Measurements from ENCODE around the gene SEZ6L. TPM values are rescaled to one million over a fixed set of nuclear protein-coding genes. Genes with fewer than 3 reads are reported as not detected.

Gene SEZ6L
- total RNA-seq, 2 donors from 2014 or later, result 0.07 to 0.12 TPM

DNA sequence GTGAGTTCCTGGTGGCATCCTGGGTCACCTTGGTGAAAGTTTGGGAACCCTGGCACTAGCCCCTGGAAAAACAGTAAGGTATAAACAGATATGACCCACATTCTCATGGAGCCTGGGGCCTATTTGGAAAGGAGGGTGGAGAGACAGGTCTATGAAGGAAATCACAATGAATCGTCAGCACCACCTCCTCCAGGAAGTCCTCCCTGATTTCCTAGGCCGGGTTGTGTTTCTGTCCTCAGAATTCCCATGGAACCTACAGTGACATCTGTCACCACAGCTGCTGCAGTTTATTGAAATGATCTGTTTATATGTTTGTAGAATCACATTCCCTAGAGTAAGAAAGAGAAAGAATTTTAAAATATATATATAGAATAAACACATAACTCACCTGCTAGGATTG is 188.0 kb downstream of the SEZ6L start:
- no peak for DNase-seq (ENCODE audit: low spot score)
- Histone ChIP-seq H3K27me3 (no peaks in the 10 kb centered on the region), H3K27ac (no peak overlapping the region), H3K4me1 (peaks cover 0 to 5% of the 10 kb centered on the region in 2 donors), H3K36me3 (no peaks in the 10 kb centered on the region), H3K9me3 (no peaks in the 10 kb centered on the region), H3K4me3 (no peak overlapping the region)
- TF ChIP-seq, protein P1, sequence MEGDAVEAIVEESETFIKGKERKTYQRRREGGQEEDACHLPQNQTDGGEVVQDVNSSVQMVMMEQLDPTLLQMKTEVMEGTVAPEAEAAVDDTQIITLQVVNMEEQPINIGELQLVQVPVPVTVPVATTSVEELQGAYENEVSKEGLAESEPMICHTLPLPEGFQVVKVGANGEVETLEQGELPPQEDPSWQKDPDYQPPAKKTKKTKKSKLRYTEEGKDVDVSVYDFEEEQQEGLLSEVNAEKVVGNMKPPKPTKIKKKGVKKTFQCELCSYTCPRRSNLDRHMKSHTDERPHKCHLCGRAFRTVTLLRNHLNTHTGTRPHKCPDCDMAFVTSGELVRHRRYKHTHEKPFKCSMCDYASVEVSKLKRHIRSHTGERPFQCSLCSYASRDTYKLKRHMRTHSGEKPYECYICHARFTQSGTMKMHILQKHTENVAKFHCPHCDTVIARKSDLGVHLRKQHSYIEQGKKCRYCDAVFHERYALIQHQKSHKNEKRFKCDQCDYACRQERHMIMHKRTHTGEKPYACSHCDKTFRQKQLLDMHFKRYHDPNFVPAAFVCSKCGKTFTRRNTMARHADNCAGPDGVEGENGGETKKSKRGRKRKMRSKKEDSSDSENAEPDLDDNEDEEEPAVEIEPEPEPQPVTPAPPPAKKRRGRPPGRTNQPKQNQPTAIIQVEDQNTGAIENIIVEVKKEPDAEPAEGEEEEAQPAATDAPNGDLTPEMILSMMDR (IDR thresholded peaks at IDR 0.05), result no peak

DNA sequence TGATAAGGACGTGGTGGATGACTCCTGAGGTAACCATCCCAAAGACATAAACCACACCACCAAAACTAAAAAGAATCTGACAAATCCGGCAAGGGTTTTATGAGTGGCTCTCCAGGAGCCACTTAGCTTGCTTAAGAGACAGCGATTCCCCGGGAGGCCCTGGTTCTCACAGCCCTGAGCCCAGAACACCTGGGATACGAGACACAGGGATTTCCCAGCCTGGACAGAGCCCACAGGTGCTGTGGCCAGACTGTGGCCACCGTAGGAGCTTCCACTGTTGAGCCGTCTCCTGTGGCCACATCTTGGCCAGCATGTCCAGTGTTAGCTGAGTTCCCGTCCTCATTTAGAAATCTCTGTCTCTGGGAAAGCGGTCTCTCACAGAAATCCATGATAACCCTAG is 188.6 kb downstream of the SEZ6L start:
- Histone ChIP-seq H3K9me3 (no peaks in the 10 kb centered on the region), H3K27me3 (no peaks in the 10 kb centered on the region), H3K4me3 (no peak overlapping the region), H3K36me3 (no peaks in the 10 kb centered on the region), H3K4me1 (peaks cover 0 to 5% of the 10 kb centered on the region in 2 donors), H3K27ac (no peak overlapping the region)
- DNase-seq (ENCODE audit: low spot score), result no peak
- TF ChIP-seq, protein P1 (IDR thresholded peaks at IDR 0.05), result no peak

DNA sequence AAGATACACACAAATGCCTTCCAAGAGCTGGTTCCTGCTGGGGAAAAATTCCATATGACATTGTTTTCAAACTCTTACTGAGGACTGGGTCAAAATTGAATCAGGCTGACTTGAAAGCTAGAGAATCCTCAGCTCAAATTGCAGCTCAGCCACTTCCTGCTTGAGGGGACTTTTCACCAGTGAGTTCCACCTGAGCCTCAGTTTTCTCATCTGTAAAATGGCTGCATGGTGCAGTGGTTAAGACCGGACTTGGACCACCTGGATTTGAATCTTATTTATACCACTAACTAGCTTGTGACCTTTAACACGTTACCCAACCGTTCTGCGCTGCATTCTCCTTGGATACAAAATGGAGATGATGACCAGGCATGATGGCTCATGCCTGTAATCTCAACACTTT is 189.9 kb downstream of the SEZ6L start:
- DNase-seq (ENCODE audit: low spot score), result no peak
- H3K9me3 ChIP-seq, result no peaks in the 10 kb centered on the region
- peaks cover 0 to 5% of the 10 kb centered on the region in 2 donors for H3K4me1 ChIP-seq
- TF ChIP-seq, protein P1 (IDR thresholded peaks at IDR 0.05), result no peak
- H3K27me3 ChIP-seq, result no peaks in the 10 kb centered on the region
- H3K27ac ChIP-seq, result no peak overlapping the region
- no peaks in the 10 kb centered on the region for H3K36me3 ChIP-seq
- H3K4me3 ChIP-seq, result no peak overlapping the region

DNA sequence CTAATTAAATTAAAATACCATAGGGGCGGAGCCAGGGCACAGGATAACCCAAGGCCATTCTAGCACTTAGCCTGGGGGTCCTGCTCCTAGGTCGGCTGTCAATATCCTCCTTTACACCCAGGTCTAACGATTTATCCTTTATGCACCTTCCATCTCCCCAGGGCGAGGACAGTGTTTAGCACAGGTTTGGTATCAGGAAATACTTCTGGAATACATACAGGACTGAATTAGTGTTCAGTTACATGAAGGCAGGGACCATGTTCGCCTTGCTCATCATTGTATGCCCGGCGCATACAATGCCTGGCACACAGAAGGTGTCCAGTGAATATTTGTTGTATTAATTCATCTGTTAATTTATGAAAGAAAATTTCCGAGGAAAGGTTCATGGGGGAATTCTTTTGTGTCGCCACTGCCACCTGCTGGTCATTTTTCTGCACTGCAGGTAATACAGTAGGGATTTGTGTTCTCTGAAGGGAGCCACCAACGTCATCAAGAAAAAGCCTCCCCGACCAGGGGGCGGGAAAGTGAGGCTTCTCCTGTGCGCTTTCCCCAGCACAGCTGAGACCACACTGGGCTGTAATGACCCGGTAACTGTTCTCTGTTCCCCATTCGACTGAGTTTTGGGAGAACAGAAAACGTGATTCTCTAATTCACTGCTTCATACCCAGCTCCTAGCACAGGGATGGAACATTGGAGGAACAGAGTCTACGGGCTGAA is 191.1 kb downstream of the SEZ6L start:
- H3K27ac ChIP-seq, result no peak overlapping the region
- H3K27me3 ChIP-seq, result no peaks in the 10 kb centered on the region
- H3K4me3 ChIP-seq, result peak overlapping the region in 1 of 2 donors; percentile 5
- no peaks in the 10 kb centered on the region for H3K36me3 ChIP-seq
- peaks cover 0 to 5% of the 10 kb centered on the region in 2 donors for H3K4me1 ChIP-seq
- TF ChIP-seq, protein P1 (IDR thresholded peaks at IDR 0.05), result peak; percentile 84 to 97
- no peaks in the 10 kb centered on the region for H3K9me3 ChIP-seq
- peak; percentile 83 for DNase-seq (ENCODE audit: low spot score)

DNA sequence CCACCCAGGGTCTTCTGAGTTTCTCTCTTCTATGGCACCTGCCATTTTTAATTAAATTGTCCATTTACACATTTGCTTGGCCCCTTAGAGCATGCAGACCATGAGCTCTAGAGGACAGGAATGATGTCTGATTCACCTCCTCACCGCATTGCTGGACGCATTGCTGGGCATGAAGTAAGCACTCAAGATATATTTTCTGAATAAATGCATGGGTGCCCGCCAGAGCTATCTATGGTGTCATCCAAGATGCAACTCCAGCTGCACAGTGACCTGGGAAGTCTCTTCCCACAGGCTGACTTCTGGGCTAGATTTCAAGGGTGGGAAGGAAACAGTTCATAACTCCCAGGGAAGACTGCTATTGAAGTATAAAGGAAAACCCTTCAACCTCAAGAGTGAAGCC is 193.2 kb downstream of the SEZ6L start:
- no peaks in the 10 kb centered on the region for H3K27me3 ChIP-seq

More for the DNA sequence above, 193.2 kb downstream of the SEZ6L start:
- Histone ChIP-seq H3K36me3 (no peaks in the 10 kb centered on the region), H3K4me3 (no peak overlapping the region), H3K4me1 (peaks cover 0 to 5% of the 10 kb centered on the region in 2 donors), H3K9me3 (no peaks in the 10 kb centered on the region), H3K27ac (no peak overlapping the region)
- no peak for DNase-seq (ENCODE audit: low spot score)
- TF ChIP-seq, protein P1 (IDR thresholded peaks at IDR 0.05), result no peak
